ENCODE measurements around the gene PIP5KL1.

Gene PIP5KL1

DNA sequence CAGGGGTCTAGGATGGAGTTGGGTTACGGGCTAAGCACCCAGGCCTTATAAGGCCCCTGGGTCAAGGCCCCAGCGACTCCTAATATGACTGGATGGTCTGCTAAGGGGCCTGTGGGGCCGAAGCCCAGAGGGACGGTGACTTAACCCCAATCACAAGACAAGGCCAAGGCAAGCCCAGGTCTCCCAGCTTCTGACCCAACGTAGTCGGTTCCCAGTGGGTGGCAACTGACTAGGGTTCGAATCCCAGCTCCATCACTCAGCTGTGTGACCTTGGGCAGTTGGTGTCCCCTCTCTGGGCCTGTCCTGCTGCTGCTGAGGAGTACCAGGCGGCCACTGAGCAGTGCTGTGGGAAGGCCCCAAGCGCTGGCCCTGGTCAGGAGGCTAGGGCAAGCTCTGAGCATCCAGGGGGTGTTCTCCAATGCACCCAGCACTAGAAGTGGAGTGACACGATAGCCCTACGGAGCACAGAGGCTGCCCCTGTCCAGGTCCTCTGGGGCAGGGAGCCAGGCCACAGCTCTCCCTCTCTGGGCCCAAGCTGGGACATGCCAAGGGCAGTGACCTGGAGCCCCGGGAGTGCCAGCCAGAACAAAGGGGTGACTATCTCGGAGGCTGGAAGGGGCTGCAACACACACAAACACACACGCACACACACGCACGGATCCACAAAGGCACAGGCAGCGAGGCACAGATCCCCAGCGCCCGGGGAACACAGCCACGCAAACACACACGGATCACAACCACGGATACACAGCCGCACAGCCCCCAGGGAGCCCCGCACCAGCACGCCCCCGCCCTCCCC, 53.6 kb downstream of the PIP5KL1 start:
- Histone ChIP-seq H3K36me3 (ENCODE audit: control insufficient read depth, insufficient read depth, low read length) (no peaks in the 10 kb centered on the region), H3K27me3 (replicated peaks; ENCODE audit: control insufficient read depth, insufficient read depth, low read length) (no peaks in the 10 kb centered on the region), H3K4me3 (replicated peaks; ENCODE audit: low read depth, low read length) (no peak overlapping the region)
- TF ChIP-seq, protein P1, sequence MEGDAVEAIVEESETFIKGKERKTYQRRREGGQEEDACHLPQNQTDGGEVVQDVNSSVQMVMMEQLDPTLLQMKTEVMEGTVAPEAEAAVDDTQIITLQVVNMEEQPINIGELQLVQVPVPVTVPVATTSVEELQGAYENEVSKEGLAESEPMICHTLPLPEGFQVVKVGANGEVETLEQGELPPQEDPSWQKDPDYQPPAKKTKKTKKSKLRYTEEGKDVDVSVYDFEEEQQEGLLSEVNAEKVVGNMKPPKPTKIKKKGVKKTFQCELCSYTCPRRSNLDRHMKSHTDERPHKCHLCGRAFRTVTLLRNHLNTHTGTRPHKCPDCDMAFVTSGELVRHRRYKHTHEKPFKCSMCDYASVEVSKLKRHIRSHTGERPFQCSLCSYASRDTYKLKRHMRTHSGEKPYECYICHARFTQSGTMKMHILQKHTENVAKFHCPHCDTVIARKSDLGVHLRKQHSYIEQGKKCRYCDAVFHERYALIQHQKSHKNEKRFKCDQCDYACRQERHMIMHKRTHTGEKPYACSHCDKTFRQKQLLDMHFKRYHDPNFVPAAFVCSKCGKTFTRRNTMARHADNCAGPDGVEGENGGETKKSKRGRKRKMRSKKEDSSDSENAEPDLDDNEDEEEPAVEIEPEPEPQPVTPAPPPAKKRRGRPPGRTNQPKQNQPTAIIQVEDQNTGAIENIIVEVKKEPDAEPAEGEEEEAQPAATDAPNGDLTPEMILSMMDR (IDR thresholded peaks at IDR 0.05; ENCODE audit: insufficient read depth, low read length, poor library complexity, severe bottlenecking) = no peak
- DNase-seq (ENCODE audit: extremely low read depth, insufficient read length) = no peak

DNA sequence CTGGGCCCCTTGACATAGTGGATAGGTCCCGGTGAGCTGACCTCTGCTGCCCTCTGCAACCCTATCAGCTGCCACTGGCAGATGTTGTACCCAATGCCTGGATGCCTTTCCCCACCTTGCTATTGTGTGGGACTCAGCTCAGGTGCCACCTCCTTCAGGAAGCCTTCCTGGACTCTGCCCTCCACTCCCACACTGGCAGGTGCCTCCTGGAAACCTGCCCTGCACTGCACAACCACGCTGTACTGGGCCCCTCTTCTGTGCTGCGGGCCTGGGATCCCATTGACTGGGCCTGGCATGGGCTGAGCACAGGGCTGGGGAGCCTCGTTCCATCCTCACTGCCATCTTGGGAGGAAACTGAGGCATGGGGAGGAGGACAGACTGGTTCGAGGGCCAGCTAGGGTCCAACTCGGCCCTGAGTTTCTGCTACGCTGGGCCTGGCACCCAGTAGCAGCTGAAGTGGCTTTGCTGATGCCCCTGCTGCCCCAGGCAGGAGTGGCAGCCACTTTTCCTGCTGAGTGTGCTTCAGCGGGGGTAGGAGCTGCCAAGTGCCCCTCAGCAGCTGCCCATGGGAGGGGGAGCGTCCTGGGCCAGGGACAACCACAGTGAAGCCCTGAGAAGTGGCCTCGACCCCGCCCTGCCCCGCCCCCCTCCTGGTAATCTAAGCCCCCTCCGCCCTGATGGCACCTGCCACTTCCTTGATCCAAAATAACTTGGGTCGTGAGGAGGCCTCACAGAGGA, 54.4 kb downstream of the PIP5KL1 start:
- Histone ChIP-seq H3K27me3 (replicated peaks; ENCODE audit: control insufficient read depth, insufficient read depth, low read length) (no peaks in the 10 kb centered on the region), H3K4me3 (replicated peaks; ENCODE audit: low read depth, low read length) (no peak overlapping the region), H3K36me3 (ENCODE audit: control insufficient read depth, insufficient read depth, low read length) (no peaks in the 10 kb centered on the region)
- TF ChIP-seq, protein P1 (IDR thresholded peaks at IDR 0.05; ENCODE audit: insufficient read depth, low read length, poor library complexity, severe bottlenecking) = no peak
- DNase-seq (ENCODE audit: extremely low read depth, insufficient read length) = no peak

GRCh38 chr9:127875306-127875966, 55.1 kb downstream of the PIP5KL1 start:
- Histone ChIP-seq H3K36me3 (ENCODE audit: control insufficient read depth, insufficient read depth, low read length) (no peaks in the 10 kb centered on the region), H3K27me3 (replicated peaks; ENCODE audit: control insufficient read depth, insufficient read depth, low read length) (no peaks in the 10 kb centered on the region), H3K4me3 (replicated peaks; ENCODE audit: low read depth, low read length) (no peak overlapping the region)
- TF ChIP-seq, protein P1 (IDR thresholded peaks at IDR 0.05; ENCODE audit: insufficient read depth, low read length, poor library complexity, severe bottlenecking) = no peak
- DNase-seq (ENCODE audit: extremely low read depth, insufficient read length) = no peak

- TF ChIP-seq, protein P1 (IDR thresholded peaks at IDR 0.05; ENCODE audit: insufficient read depth, low read length, poor library complexity, severe bottlenecking) = no peak
- DNase-seq (ENCODE audit: extremely low read depth, insufficient read length) = no peak
- Histone ChIP-seq H3K4me3 (replicated peaks; ENCODE audit: low read depth, low read length) (no peak overlapping the region), H3K36me3 (ENCODE audit: control insufficient read depth, insufficient read depth, low read length) (no peaks in the 10 kb centered on the region), H3K27me3 (replicated peaks; ENCODE audit: control insufficient read depth, insufficient read depth, low read length) (no peaks in the 10 kb centered on the region)
Measured at GRCh38 chr9:127874301-127875221, 56.0 kb downstream of the PIP5KL1 start.

DNA sequence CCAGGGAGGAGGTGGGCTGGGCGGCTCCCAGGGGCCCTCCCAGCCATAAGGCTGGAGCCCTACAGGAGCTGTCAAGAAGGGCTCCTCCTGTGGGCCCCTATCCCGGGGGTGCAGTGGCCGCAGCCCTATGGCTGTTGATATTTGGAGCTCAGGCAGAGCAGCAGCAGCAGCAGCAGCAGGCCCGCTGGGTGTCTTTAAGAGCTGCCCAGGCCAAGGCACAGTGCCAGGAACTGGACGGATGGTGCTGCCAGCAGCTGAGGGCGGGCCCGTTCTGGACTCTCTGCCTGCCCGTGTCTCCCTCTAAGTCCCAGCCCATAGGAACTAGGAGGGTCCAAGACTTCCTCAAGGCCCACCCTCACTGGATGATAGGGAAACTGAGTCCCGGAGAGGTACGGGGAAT, 56.7 kb downstream of the PIP5KL1 start:
- no peak overlapping the region for H3K4me3 ChIP-seq (replicated peaks; ENCODE audit: low read depth, low read length)
- TF ChIP-seq, protein P1 (IDR thresholded peaks at IDR 0.05; ENCODE audit: insufficient read depth, low read length, poor library complexity, severe bottlenecking) = no peak
- DNase-seq (ENCODE audit: extremely low read depth, insufficient read length) = no peak
- H3K36me3 ChIP-seq (ENCODE audit: control insufficient read depth, insufficient read depth, low read length) = no peaks in the 10 kb centered on the region
- no peaks in the 10 kb centered on the region for H3K27me3 ChIP-seq (replicated peaks; ENCODE audit: control insufficient read depth, insufficient read depth, low read length)

Data from GM06990 (cell line).